Gastrocnemius medialis (tissue), 4 donors: ENCODE results near the gene AVL9.

Experiments used
- CTCF ChIP-seq, 5 experiments: fragments of 450-650 bp in 3 of 5; fragments of 200-600 bp in 2 of 5; sonication (generic) in 2 of 5; IDR thresholded peaks in 4 of 5; conservative IDR thresholded peaks in 1 of 5; 1 replicate in 4 of 5; 2 replicates in 1 of 5; pipeline ENCODE4 v1.5.1; 2016 to 2019; ENCODE audit warnings: antibody characterized with exemption in 5 of 5, mild to moderate bottlenecking in 3 of 5, moderate library complexity in 3 of 5
- POLR2A ChIP-seq, 2 donors: fragments of 450-650 bp; IDR thresholded peaks; one replicate each; pipeline ENCODE4 v1.6.1; 2017; ENCODE audit warnings: antibody characterized with exemption in 2 of 2, mild to moderate bottlenecking in 2 of 2, moderate library complexity in 2 of 2

- TF ChIP-seq POLR2A (IDR thresholded peaks at IDR 0.05) (no peak), CTCF (IDR thresholded peaks at IDR 0.05 in 4 of 5, conservative IDR thresholded peaks at IDR 0.05 in 1 of 5) (no peak)
These were observed 5.6 kb downstream of the AVL9 start for GRCh38 chr7:32500922-32501341.
